ENCODE measurements around the gene TBC1D25. TPM values are rescaled to one million over a fixed set of nuclear protein-coding genes. Genes with fewer than 3 reads are reported as not detected.
A peak's percentile ranks its signal among the peaks of the same experiment; 100 is the strongest.

TBC1D25 gene, protein sequence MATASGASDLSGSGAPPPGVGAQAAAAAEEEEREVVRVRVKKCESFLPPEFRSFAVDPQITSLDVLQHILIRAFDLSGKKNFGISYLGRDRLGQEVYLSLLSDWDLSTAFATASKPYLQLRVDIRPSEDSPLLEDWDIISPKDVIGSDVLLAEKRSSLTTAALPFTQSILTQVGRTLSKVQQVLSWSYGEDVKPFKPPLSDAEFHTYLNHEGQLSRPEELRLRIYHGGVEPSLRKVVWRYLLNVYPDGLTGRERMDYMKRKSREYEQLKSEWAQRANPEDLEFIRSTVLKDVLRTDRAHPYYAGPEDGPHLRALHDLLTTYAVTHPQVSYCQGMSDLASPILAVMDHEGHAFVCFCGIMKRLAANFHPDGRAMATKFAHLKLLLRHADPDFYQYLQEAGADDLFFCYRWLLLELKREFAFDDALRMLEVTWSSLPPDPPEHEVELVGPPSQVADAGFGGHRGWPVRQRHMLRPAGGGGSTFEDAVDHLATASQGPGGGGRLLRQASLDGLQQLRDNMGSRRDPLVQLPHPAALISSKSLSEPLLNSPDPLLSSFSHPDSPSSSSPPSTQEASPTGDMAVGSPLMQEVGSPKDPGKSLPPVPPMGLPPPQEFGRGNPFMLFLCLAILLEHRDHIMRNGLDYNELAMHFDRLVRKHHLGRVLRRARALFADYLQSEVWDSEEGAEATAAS
- 1 to 10 TPM; 7.7 to 9.5 (median 9.5) TPM for polyA plus RNA-seq (ENCODE audit: insufficient read length in 3 of 3)

DNA sequence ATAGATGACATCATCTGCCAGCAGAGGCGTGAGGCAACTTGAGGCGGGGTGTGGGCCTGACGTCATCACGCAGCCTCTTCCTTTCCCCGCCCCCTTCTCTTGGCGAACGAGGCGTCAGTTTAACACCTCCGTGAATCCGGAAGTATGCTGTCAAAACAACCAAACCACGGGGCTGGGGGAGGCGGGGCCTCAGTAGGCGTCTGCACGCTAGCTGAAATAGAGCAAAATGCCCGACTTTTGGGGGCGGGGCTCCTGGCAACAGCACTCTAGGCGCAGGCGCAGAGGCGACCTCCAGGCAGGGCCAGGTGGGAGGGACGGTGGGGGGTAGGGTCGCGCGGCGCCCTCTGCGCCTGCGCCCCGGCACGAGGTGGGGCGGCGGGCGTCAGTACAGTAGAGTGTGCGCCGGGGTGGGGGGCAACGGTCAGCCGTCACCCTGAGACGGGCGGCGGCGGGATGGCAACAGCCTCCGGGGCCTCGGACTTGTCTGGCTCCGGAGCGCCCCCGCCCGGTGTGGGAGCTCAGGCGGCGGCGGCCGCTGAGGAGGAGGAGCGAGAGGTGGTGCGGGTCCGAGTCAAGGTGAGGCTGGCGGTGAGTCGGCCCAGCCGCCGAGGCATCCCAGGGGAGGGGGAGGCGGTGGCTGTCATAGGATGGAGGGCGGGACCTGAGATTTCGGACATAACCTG is at the start of gene TBC1D25:
Gene TBC1D25 (plus strand): TSS at position 370 of the 683 bp plus-strand sequence. CDS start 84 bp downstream, at position 454.
- peak; percentile 86 for DNase-seq (ENCODE audit: low read depth in 3 of 3, low spot score in 2 of 3)

DNA sequence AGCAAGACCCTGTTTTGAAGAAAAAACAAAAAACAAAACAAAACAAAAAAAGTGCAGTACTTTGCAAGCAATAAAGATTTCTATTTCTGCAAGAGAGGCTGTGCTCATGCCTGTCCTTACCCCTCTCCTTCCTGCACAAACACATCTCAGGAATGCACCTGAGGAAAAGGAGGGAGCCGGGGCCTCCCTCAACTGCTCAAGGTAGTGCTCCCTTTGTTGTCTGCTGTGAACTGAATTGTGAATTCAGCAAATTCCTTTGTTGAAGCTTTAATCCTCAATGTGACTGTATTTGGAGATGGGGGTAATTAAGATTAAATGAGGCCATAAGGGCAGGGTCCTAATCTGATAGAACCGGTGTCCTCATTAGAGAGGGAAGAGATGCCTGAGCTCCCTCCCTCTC is 49.6 kb upstream of the TBC1D25 start:
- no peak for DNase-seq (ENCODE audit: low read depth in 3 of 3, low spot score in 2 of 3)

DNA sequence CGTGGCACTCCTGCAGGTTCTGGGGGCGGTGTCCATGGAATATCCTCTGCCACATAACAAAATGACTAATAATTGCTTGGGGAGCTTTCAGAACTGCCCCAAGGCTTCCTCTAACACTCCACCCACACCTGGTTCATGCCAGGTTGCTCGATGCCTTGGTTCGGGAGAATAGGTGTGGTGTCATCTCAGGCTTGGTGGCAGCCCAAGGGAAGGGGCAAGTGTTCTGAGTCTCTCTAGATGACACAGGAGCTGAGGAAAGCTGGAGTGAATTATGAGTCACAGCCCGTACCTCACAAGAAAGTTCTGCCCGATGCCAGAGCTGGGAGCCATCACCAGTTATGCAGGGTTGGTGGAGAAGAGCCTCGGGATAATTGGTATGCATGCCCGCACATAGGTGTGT is 48.9 kb upstream of the TBC1D25 start:
- DNase-seq (ENCODE audit: low read depth in 3 of 3, low spot score in 2 of 3): no peak

DNA sequence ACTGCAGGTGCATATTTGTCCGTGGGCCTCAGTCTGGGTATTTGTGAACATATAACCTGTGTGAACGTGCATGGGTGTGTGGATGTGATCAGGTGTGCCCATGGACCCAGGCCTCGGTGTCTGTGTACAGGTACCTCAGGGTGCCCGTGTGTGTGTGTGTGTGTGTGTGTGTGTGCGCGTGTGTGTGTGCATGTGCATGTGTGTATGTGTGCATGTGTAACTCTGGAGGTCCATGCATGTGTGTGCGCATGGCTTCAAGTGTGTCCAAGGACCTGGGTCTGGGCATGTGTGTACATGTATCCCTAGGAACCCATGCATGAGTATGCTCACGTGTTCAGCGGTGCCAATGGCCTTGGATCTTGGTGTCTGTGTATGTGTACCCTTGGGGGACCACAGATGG is 47.7 kb upstream of the TBC1D25 start:
- DNase-seq (ENCODE audit: low read depth in 3 of 3, low spot score in 2 of 3): no peak

DNA sequence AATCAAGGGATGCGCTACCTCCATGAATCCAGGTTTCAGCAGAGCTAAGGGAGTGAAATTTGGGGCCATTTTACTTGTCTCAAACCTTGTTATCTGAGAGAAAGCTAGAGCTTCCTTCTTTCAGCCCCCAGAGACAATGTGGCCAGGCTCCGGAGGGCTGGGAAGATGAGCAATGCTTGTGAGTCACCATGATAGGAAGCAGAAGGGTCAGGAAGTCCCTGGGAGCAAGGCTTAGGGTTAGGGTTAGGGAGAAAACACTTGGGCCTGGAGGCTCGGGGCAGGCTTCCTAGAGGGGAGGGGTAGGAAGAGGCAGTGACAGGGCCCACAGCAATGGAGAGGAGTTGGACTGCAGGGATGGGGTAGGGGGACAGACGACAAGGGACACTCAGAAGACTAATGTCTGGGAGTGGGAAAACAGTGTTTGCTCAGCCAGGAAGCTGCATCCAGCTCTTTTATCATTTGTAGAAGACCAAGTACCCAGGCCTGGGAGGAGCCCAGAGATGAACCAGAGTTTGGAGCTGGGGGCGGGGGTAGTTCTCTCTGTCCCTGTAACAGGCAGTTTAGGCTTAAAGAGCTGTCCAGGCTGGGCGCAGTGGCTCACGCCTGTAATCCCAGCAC is 47.1 kb upstream of the TBC1D25 start:
- DNase-seq (ENCODE audit: low read depth in 3 of 3, low spot score in 2 of 3): no peak

DNA sequence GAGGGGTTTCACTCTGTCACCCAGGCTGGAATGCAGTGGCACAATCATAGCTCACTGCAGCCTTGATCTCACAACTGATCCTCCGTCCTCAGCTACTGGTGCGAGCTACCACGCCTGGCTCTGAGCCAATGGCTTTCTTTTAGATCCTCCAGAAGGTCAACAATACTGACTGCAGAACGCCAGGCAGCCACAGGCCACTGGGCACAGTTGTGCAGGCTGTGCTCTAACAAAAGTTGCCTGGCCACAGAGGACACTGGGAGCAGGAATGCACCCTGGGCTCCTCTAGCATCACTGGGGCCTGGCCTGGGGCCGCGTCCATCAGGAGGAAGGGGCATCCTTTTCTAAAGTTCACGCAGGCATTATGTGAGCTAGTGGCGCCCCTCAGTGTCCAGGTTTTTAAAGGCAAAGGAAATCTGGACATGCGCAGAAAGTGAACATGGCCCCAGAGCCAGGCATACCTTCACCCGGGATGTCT is 45.6 kb upstream of the TBC1D25 start:
- DNase-seq (ENCODE audit: low read depth in 3 of 3, low spot score in 2 of 3): no peak

DNA sequence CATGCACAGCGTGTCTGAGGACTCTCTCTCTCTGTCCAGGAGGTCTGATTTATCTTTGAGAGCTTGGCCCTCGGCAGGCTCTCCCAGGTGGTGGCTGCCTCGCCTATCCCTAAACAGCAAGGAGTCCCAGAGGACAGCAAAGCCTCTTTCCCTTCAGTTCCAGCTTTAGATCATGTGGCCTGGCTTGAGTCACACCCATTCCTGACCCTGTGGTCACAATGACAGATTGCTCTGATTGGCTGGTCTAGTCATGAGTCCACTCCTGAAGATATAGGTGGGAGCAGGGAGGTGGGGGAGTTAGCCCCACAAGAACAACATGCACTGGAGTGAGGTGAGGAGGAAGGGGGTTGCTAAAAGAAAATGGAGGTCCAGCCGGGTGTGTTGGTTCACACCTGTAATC is 42.9 kb upstream of the TBC1D25 start:
- no peak for DNase-seq (ENCODE audit: low read depth in 3 of 3, low spot score in 2 of 3)

DNA sequence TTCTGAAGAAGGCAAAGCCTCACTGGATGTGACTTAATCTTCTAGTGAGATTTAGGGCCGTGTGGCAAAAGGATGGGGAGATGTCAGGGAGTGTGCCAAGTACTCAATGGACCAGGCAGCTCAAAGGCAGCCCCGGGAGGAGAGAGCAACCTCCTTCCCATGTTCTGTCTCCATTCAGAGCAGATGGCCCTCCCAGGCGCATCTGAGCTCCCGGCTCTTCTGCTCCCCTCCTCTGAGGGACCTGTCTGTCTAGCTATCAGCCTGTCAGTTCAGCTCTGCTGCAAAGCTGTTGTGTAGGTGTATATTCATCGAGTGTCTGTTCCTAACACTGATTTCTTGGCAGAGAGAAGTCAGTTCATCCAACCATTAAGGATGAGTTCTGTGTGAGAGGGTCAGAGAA is 41.6 kb upstream of the TBC1D25 start:
- DNase-seq (ENCODE audit: low read depth in 3 of 3, low spot score in 2 of 3): no peak

DNA sequence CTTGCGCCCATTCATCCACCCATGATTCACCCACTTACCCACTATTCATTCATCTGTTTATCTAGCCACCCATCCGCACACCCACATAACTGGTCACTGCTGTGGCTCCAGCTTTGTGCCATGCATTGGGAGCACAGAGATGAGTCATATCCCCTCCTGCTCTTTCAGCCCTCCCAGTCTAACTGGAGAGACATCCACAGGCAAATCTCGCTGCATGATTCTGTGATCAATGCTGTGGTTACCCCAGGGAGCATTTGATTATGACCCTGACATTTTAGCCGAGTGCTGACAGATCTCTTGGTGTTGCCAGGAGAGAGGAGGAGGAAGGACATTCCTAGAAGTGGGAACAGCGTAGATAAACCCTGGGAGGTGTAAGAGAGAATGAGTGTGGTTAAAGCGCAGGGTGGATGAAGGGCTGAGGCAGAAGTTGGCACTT is 41.1 kb upstream of the TBC1D25 start:
- no peak for DNase-seq (ENCODE audit: low read depth in 3 of 3, low spot score in 2 of 3)

DNA sequence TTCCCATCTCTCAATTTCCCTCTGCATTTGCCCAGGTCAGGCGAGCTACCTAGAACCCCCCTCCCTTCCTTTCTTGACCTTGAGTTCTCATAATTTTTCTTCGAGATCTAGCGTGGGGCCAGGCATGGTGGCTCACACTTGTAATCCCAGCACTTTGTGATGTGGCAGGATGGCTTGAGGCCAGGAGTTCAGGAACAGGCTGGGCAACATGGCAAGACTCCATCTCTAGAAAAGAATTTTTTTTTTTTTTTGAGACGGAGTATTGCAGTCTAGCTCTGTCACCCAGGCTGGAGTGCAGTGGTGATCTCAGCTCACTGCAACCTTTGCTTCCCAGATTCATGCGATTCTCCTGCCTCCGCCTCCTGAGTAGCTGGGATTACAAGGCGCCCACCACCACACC is 35.3 kb upstream of the TBC1D25 start:
- DNase-seq (ENCODE audit: low read depth in 3 of 3, low spot score in 2 of 3): no peak

DNA sequence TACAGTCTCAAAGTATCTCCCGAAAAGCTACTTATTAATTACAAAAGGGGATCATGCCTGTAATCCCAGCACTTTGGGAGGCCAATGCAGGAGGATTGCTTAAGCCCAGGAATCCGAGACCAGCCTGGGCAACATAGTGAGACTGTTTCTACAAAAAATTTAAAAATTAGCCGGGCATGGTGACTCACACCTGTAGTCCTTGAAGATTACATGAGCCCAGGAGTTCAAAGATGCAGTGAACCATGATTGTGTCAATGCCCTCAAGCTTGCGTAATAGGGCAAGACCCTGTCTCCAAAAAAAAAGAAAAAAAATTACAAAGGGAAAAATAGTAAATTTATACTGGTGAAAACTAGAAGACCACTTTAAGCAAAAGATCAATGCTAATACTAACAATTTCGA is 34.0 kb upstream of the TBC1D25 start:
- no peak for DNase-seq (ENCODE audit: low read depth in 3 of 3, low spot score in 2 of 3)

DNA sequence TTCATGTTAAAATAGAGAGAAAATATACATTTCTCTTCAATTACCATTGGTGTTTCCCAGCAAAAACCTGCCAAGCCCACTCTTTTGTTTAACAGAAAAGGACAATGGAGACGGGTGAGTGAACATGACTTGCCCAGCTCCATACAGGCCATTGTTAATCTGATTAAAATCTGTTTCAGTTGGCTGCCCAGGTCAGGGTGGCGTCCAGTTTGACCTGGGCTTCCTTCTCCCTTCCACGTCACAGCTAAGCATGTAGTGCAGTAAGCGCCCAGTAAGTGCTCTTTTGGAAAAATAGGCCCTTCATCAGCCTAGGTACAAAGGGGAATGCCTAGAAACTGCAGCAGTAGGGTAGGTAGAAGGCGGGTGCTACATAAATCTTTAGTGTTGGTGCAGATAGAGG is 32.3 kb upstream of the TBC1D25 start:
- no peak for DNase-seq (ENCODE audit: low read depth in 3 of 3, low spot score in 2 of 3)

DNA sequence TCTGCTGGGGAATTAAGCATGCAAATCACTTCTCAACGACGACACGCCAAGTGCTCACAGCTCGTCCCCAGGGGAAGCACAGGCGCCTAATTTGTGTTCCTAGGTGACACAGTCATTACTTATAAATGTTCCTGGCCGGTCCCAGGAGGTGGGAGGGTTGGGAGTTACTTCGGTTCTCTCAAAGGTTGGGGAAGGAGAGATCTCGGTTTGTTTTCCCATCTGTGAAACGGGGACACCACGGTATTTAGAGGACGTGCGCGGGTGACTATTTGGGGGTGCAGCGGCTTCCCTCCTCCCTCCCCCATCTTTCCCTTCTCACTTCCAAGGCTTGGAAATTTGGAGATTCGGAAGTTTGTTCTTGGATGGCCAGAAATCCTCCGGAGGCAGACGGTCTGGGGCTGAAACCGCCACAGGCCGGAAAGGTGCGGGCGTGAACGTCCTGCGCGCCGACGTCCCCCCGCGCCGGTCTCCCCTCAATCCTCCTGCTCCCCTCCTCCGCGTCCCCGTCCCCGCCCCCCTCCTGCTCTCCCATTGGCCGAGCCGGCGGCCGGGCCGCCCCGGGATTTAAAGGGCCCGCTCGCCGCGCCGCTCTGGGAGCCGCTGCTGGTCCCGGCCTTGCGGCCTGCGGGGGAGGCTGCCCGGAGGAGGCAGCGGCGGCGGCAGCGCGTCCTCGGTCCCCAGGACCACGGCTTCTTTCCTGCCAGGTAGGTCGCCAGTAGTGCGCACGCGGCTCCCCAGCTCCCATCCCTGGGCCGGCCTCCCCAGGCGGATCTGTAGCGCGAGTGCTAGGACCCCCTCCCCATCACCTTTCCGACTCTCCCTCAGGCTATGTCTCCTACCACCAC is 30.9 kb upstream of the TBC1D25 start, which contains the start of gene PORCN:
Gene PORCN (plus strand): TSS at position 593 of the 845 bp plus-strand sequence. CDS start 829 bp downstream, outside the sequence.
- DNase-seq (ENCODE audit: low read depth in 3 of 3, low spot score in 2 of 3): no peak

DNA sequence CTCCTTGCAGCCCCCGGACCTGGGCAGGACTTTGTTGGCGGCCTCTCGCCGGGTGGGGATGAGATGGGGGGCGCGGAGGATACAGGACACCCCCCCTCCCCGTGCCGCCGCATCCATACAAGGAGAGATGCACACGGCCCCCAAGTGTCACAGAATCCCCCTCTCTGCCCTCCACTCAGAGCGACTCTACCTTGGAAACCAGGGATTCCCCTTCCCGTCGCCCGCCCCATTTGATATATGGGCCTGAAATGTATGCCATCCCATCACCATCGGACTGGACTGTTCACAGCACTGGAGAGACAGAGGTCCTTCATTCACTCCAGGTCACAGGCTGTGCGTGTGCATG is 30.3 kb upstream of the TBC1D25 start:
- DNase-seq (ENCODE audit: low read depth in 3 of 3, low spot score in 2 of 3): no peak

DNA sequence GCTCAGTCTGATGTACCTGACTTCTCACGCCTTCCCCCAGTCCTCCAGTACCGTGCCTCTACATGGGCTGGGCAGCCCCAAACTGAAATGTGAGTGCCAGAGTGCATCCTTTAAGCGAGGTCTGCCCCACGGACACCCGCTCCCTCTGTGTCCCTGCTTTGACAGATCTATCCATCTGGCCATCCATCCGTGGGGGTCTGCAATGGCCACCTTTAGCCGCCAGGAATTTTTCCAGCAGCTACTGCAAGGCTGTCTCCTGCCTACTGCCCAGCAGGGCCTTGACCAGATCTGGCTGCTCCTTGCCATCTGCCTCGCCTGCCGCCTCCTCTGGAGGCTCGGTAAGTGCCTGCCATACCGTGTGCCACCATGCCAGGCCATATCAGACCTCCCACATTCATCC is 29.9 kb upstream of the TBC1D25 start:
- no peak for DNase-seq (ENCODE audit: low read depth in 3 of 3, low spot score in 2 of 3)

DNA sequence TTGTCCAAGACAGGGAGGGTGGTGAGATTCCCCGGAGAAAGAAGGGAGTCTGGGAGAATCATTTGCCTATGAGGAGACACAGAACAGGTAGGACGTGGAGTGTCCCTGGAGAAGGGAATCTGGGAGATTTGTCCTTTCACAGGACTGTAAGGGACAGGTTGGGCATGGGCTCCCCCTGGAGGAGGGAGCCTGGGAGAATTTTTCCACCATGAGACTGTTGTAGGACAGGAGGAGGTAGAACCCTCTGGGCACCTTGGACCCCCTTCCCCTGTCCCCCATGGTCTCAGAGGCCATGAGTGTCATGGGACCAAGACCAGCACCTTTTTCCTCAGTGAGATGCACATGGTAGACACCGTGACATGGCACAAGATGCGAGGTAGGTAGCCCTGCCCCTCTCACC is 28.0 kb upstream of the TBC1D25 start:
- no peak for DNase-seq (ENCODE audit: low read depth in 3 of 3, low spot score in 2 of 3)

DNA sequence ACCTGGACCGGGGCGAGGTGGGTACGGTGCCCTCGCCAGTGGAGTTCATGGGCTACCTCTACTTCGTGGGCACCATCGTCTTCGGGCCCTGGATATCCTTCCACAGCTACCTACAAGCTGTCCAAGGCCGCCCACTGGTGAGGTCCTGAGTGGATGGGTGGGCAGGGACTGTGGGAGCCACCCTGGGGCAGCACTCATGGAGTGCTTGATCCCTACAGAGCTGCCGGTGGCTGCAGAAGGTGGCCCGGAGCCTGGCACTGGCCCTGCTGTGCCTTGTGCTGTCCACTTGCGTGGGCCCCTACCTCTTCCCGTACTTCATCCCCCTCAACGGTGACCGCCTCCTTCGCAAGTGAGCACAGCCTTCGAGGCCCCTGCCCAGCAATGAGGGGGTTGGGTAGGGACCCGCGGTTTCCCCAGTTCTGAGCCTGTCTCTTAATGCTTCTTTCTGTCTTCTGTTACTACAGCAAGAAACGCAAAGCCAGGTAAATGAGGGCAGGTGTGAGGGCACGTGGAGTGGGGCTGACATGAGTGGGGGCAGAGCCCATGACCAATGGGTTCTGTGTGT is 27.1 kb upstream of the TBC1D25 start:
- no peak for DNase-seq (ENCODE audit: low read depth in 3 of 3, low spot score in 2 of 3)

DNA sequence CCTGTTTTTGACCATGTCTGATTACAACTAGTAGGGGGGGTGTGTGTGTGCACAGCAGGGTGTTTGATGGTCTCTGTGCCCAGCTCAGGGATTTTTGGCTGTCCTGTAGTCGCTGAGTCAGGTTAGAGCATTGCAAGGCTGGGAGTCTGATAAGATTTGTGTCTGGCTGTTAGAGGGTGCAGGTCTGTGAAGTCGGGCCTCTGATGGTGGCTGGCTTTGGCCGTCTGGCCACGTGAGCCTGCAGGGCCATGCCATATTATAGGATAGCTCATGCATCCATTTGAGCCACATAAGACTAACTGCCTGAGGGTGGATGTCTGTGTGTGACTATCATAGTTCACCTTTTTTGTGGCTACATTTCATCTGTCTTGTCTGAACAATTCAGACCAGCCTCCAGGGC is 25.8 kb upstream of the TBC1D25 start:
- no peak for DNase-seq (ENCODE audit: low read depth in 3 of 3, low spot score in 2 of 3)

DNA sequence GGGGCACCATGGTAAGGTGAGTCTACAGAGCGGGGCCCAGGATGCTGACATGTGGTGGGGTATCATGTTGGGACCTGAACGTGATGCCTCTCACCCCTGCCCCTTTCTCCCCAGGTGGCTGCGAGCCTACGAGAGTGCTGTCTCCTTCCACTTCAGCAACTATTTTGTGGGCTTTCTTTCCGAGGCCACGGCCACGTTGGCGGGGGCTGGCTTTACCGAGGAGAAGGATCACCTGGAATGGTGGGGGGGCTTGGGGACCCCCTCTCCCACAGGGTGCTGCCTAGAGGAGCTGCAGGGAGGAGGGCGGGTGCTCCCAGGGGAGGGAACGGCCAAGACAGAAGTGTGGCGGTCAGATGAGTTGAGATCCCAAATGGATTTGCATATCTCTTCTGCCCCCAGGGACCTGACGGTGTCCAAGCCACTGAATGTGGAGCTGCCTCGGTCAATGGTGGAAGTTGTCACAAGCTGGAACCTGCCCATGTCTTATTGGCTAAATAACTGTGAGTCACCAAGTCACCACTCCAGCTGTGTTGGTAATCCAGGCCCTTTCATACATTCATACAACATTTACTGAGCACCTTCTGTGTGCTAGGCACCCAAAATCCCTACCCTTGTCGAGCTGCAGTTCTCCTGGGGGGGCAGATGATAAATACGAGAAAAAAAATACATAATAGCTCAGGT is 25.2 kb upstream of the TBC1D25 start:
- DNase-seq (ENCODE audit: low read depth in 3 of 3, low spot score in 2 of 3): no peak

Measured in right renal cortex interstitium (tissue), 3 donors.